Aorta (tissue), 5 donors: ENCODE results near the gene DCTN1. TPM values are rescaled to one million over a fixed set of nuclear protein-coding genes. Genes with fewer than 3 reads are reported as not detected.

Source experiments
- ATAC-seq: fragments of 200-7000 bp; cut with Tn5 transposase; one replicate; pipeline ENCODE4 v1.9.1; 2022; ENCODE audit warnings: moderate library complexity; ENCODE audit not compliant: low FRiP score
- DNase-seq, 2 donors: peaks; one replicate each; pipeline ENCODE4 v3.0.0-alpha.2; 2020
- H3K27ac ChIP-seq, 2 donors: one replicate each; pipeline ENCODE4 v1.5.1; 2013; ENCODE audit warnings: low read length in 2 of 2, mild to moderate bottlenecking in 2 of 2, moderate library complexity in 2 of 2, control low read depth in 1 of 2, inconsistent platforms in 1 of 2, low read depth in 1 of 2
- H3K27me3 ChIP-seq, 2 donors: one replicate each; pipeline ENCODE4 v1.6.1; 2013; ENCODE audit warnings: control low read depth in 1 of 2, low read length in 1 of 2, mild to moderate bottlenecking in 1 of 2, moderate library complexity in 1 of 2; ENCODE audit not compliant: insufficient read depth in 2 of 2, control insufficient read depth in 1 of 2
- H3K36me3 ChIP-seq, 2 donors: one replicate each; pipeline ENCODE4 v1.6.1; 2013; ENCODE audit warnings: control low read depth in 1 of 2, low read length in 1 of 2, mild to moderate bottlenecking in 1 of 2; ENCODE audit not compliant: insufficient read depth in 2 of 2, control insufficient read depth in 1 of 2
- H3K4me1 ChIP-seq, 2 donors: one replicate each; pipeline ENCODE4 v1.6.1; 2013; ENCODE audit warnings: low read length in 2 of 2, control low read depth in 1 of 2, mild to moderate bottlenecking in 1 of 2, moderate library complexity in 1 of 2; ENCODE audit not compliant: insufficient read depth in 2 of 2, control insufficient read depth in 1 of 2
- H3K4me3 ChIP-seq, 2 donors: one replicate each; pipeline ENCODE4 v1.5.1; 2013; ENCODE audit warnings: low read length in 2 of 2, control low read depth in 1 of 2, mild to moderate bottlenecking in 1 of 2
- H3K9me3 ChIP-seq: one replicate; pipeline ENCODE4 v1.6.1; 2013; ENCODE audit warnings: mild to moderate bottlenecking, low read length; ENCODE audit not compliant: control insufficient read depth
- WGBS, 2 donors: extraction: QIAGEN DNeasy Blood & Tissue Kit; methylation state at CpG; one replicate each; pipeline ENCODE4 v1.1.7; 2013; 5-methylcytosine and 5-hydroxymethylcytosine counted together
- intact Hi-C, 2 donors: fragments of 100-400 bp; cut with DNase I; formaldehyde crosslinking; loops; one replicate each; pipeline versions ENCODE4 v1.14.2 to v1.15.0; 2022
- polyA plus RNA-seq, 2 donors: library from polyadenylated mRNA; stranded (reverse); fragments of 200-250 nt; gene quantifications; one replicate each; pipeline ENCODE4 v1.2.3, GENCODE V29; 2013
- total RNA-seq, 2 donors: library from RNA; stranded (reverse); fragmentation: NEBNext Ultra II Directional; extraction: Animal tissue kit (Norgen Biotek cat#: 25700); gene quantifications; one replicate each; pipeline ENCODE4 v1.2.1, GENCODE V29; 2021
- donor health status: healthy with polysubstance abuse.
- donor health status: Bipolar disorder and iron deficiency.
- donor health status: DM: no; HTN: no; CAD: no.
- donor health status: DM: no; HTN: no; CAD: no.
- donor health status: DM: yes; HTN: yes; CAD: no.

Gene DCTN1
- total and polyA plus RNA-seq, 4 donors, result 73.8 to 158 (median 123) TPM

GRCh38 chr2:74332550-74333174, 47.4 kb downstream of the DCTN1 start:
- DNase-seq (no peak), ATAC-seq (no peak)
- Histone ChIP-seq H3K4me1 (no peaks in the 10 kb centered on the region), H3K36me3 (peaks cover 4% of the 10 kb centered on the region in 2 donors), H3K27me3 (no peaks in the 10 kb centered on the region), H3K27ac (no peak overlapping the region), H3K4me3 (no peak overlapping the region), H3K9me3 (no peaks in the 10 kb centered on the region)
- intact Hi-C loops, result loop anchor here (5.0 to 10.0 kb wide), 3 partner anchors 78 to 508 kb away; partner anchors contain the start of gene STAMBP (in 1 of the 2)
- 93 to 100% methylated on average over 3 of the region's 3 CpGs for WGBS, 2 donors

GRCh38 chr2:74328573-74328972, 51.5 kb downstream of the DCTN1 start:
- ATAC-seq (no peak), DNase-seq (no peak)
- Histone ChIP-seq H3K27ac (no peak overlapping the region), H3K27me3 (no peaks in the 10 kb centered on the region), H3K36me3 (peaks cover 3 to 4% of the 10 kb centered on the region in 2 donors), H3K9me3 (no peaks in the 10 kb centered on the region), H3K4me1 (no peaks in the 10 kb centered on the region), H3K4me3 (no peak overlapping the region)
- intact Hi-C loops, result no loop called here
- 77 to 81% methylated on average over 2 of the region's 2 CpGs for WGBS, 2 donors

GRCh38 chr2:74328074-74328473, 52.0 kb downstream of the DCTN1 start:
- peaks cover 2 to 4% of the 10 kb centered on the region in 2 donors for H3K36me3 ChIP-seq
- H3K9me3 ChIP-seq, result no peaks in the 10 kb centered on the region
- no peak overlapping the region for H3K27ac ChIP-seq
- WGBS, 2 donors, result 88 to 90% methylated on average over 2 of the region's 2 CpGs
- intact Hi-C loops, result no loop called here
- H3K4me1 ChIP-seq, result no peaks in the 10 kb centered on the region
- DNase-seq (no peak), ATAC-seq (no peak)
- H3K4me3 ChIP-seq, result no peak overlapping the region
- H3K27me3 ChIP-seq, result no peaks in the 10 kb centered on the region

- intact Hi-C loops, result no loop called here
- Histone ChIP-seq H3K27me3 (no peaks in the 10 kb centered on the region), H3K4me3 (no peak overlapping the region), H3K36me3 (peaks cover 2 to 4% of the 10 kb centered on the region in 2 donors), H3K4me1 (no peaks in the 10 kb centered on the region), H3K9me3 (no peaks in the 10 kb centered on the region), H3K27ac (no peak overlapping the region)
- DNase-seq (no peak), ATAC-seq (no peak)
- 96 to 97% methylated on average over 1 of the region's 1 CpG for WGBS, 2 donors
Measured at GRCh38 chr2:74327627-74328026, 52.5 kb downstream of the DCTN1 start.

GRCh38 chr2:74327199-74327598, 52.9 kb downstream of the DCTN1 start:
- H3K27me3 ChIP-seq, result no peaks in the 10 kb centered on the region
- no peak overlapping the region for H3K4me3 ChIP-seq
- H3K9me3 ChIP-seq, result no peaks in the 10 kb centered on the region
- H3K27ac ChIP-seq, result no peak overlapping the region
- ATAC-seq (no peak), DNase-seq (no peak)
- intact Hi-C loops, result no loop called here
- WGBS, 2 donors, result 86 to 89% methylated on average over 5 of the region's 5 CpGs
- H3K4me1 ChIP-seq, result no peaks in the 10 kb centered on the region
- peaks cover 2 to 3% of the 10 kb centered on the region in 2 donors for H3K36me3 ChIP-seq

GRCh38 chr2:74325815-74326214, 54.3 kb downstream of the DCTN1 start:
- intact Hi-C loops, result no loop called here
- WGBS, 2 donors, result 90 to 91% methylated on average over 2 of the region's 2 CpGs

GRCh38 chr2:74321737-74322136, 58.4 kb downstream of the DCTN1 start:
- Histone ChIP-seq H3K27me3 (no peaks in the 10 kb centered on the region), H3K4me3 (no peak overlapping the region), H3K4me1 (peaks cover 3 to 4% of the 10 kb centered on the region in 2 donors), H3K27ac (no peak overlapping the region), H3K9me3 (no peaks in the 10 kb centered on the region), H3K36me3 (no peaks in the 10 kb centered on the region)
- intact Hi-C loops, result no loop called here
- ATAC-seq (no peak), DNase-seq (no peak)
- 97 to 98% methylated on average over 2 of the region's 2 CpGs for WGBS, 2 donors

More at GRCh38 chr2:74325815-74326214, 54.3 kb downstream of the DCTN1 start:
- Histone ChIP-seq H3K36me3 (peaks cover 0 to 2% of the 10 kb centered on the region in 2 donors), H3K27ac (no peak overlapping the region), H3K9me3 (no peaks in the 10 kb centered on the region), H3K4me3 (no peak overlapping the region), H3K27me3 (no peaks in the 10 kb centered on the region), H3K4me1 (no peaks in the 10 kb centered on the region)
- DNase-seq, result no peak
- ATAC-seq, result no peak

- DNase-seq, result no peak
- H3K27ac ChIP-seq, result no peak overlapping the region
- H3K9me3 ChIP-seq, result no peaks in the 10 kb centered on the region
- intact Hi-C loops, result no loop called here
- H3K4me1 ChIP-seq, result peaks cover 3 to 5% of the 10 kb centered on the region in 2 donors
- no peaks in the 10 kb centered on the region for H3K36me3 ChIP-seq
- ATAC-seq, result no peak
- H3K27me3 ChIP-seq, result no peaks in the 10 kb centered on the region
- H3K4me3 ChIP-seq, result no peak overlapping the region
Measured at GRCh38 chr2:74317701-74318100, 62.4 kb downstream of the DCTN1 start.

GRCh38 chr2:74316627-74317295, 63.4 kb downstream of the DCTN1 start:
- Histone ChIP-seq H3K4me1 (peaks cover 3 to 5% of the 10 kb centered on the region in 2 donors), H3K9me3 (no peaks in the 10 kb centered on the region), H3K4me3 (no peak overlapping the region), H3K27ac (no peak overlapping the region), H3K36me3 (no peaks in the 10 kb centered on the region), H3K27me3 (no peaks in the 10 kb centered on the region)
- DNase-seq (no peak), ATAC-seq (no peak)
- 83 to 84% methylated on average over 6 of the region's 6 CpGs for WGBS, 2 donors
- intact Hi-C loops, result no loop called here
